GM23248 (cell line): ENCODE data around the gene TCTN3.

Source experiments
- EZH2 ChIP-seq: fragments of 200-600 bp; sonication (generic); IDR thresholded peaks from 2 replicates; pipeline ENCODE4 v1.6.1; 2018; ENCODE audit warnings: antibody characterized with exemption, mild to moderate bottlenecking; ENCODE audit not compliant: insufficient read depth, poor library complexity, severe bottlenecking
- EZH2phosphoT487 ChIP-seq: fragments of 200-600 bp; sonication (generic); IDR thresholded peaks from 2 replicates; pipeline ENCODE4 v1.6.1; 2018; ENCODE audit warnings: antibody characterized with exemption, moderate library complexity, mild to moderate bottlenecking, low read depth; ENCODE audit not compliant: insufficient read depth

- TF ChIP-seq EZH2 (no peak), EZH2phosphoT487 (no peak)
Observed at GRCh38 chr10:95694665-95695064, 938 bp upstream of the TCTN3 start.
